ENCODE data around the gene MAP2K7. TPM values are rescaled to one million over a fixed set of nuclear protein-coding genes. Genes with fewer than 3 reads are reported as not detected.

Gene MAP2K7
- total and polyA plus RNA-seq, 10 donors = 12.4 to 44.3 (median 28.2) TPM

GRCh38 chr19:7944177-7944761 is 40.6 kb downstream of the MAP2K7 start:
- TF ChIP-seq, protein P1, sequence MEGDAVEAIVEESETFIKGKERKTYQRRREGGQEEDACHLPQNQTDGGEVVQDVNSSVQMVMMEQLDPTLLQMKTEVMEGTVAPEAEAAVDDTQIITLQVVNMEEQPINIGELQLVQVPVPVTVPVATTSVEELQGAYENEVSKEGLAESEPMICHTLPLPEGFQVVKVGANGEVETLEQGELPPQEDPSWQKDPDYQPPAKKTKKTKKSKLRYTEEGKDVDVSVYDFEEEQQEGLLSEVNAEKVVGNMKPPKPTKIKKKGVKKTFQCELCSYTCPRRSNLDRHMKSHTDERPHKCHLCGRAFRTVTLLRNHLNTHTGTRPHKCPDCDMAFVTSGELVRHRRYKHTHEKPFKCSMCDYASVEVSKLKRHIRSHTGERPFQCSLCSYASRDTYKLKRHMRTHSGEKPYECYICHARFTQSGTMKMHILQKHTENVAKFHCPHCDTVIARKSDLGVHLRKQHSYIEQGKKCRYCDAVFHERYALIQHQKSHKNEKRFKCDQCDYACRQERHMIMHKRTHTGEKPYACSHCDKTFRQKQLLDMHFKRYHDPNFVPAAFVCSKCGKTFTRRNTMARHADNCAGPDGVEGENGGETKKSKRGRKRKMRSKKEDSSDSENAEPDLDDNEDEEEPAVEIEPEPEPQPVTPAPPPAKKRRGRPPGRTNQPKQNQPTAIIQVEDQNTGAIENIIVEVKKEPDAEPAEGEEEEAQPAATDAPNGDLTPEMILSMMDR (IDR thresholded peaks at IDR 0.05 in 8 of 11, conservative IDR thresholded peaks at IDR 0.05 in 3 of 11) = peak; percentile 68 to 93 (median 87)
- no peak for TF ChIP-seq POLR2A (IDR thresholded peaks at IDR 0.05)
- H3K4me3 ChIP-seq = peak overlapping the region; percentile 57 to 94 (median 73)
- WGBS, 5 donors = 26 to 30% (median 28%) methylated on average over 15 to 18 of the region's 18 CpGs
- no peaks in the 10 kb centered on the region for H3K9me3 ChIP-seq
- H3K27me3 ChIP-seq (replicated peaks in 1 of 7) = no peaks in the 10 kb centered on the region
- H3K4me1 ChIP-seq = peaks cover 5 to 53% (median 33%) of the 10 kb centered on the region in 6 donors
- peaks cover 0 to 23% (median 18%) of the 10 kb centered on the region in 6 donors for H3K36me3 ChIP-seq
- peak overlapping the region; percentile 82 to 98 (median 96) for H3K27ac ChIP-seq
- intact Hi-C loops (cut with DNase I; ENCODE audit: low total_unique reads) = loop anchor here (10.0 kb wide), 1 partner anchor 61 kb away; the partner anchor contains the start of gene ELAVL1
- DNase-seq = peak; percentile 91

GRCh38 chr19:7947939-7948338 is 44.3 kb downstream of the MAP2K7 start:
- intact Hi-C loops (cut with DNase I; ENCODE audit: low total_unique reads) = loop anchor here (5.0 to 10.0 kb wide), 2 partner anchors 57 to 304 kb away; partner anchors contain the start of gene ELAVL1

DNA sequence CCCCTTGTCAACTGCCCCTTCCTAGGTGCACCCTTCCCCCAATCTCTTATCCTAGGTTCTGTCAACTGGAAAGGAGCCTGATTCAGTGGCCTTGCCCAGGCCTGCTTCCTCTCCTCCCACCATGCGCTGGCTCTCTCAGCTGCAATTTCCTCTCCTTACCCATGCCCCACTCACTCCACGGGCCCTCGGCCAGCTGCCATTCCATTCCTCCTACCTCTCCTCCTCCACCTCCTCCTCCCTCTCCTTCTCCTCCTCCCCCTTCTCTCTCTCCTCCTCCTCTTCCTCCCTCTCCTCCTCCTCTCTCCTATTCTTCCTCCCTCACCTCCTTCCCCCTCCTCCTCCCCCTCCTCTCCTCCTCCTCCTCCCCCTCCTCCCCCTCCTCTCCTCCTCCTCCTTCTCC is 49.4 kb downstream of the MAP2K7 start:
- H3K4me1 ChIP-seq = peaks cover 0 to 16% (median 7%) of the 10 kb centered on the region in 6 donors
- H3K4me3 ChIP-seq = no peak overlapping the region
- 3 to 18% (median 11%) methylated on average over 3 of the region's 3 CpGs for WGBS, 5 donors
- intact Hi-C loops (cut with DNase I; ENCODE audit: low total_unique reads) = no loop called here
- peaks cover 0 to 12% (median 1%) of the 10 kb centered on the region in 6 donors for H3K36me3 ChIP-seq
- peak overlapping the region in 2 of 8 donors; percentile 28 to 41 for H3K27ac ChIP-seq
- TF ChIP-seq, protein P1 (IDR thresholded peaks at IDR 0.05 in 8 of 11, conservative IDR thresholded peaks at IDR 0.05 in 3 of 11) = no peak
- TF ChIP-seq POLR2AphosphoS5 (IDR thresholded peaks at IDR 0.05) = no peak
- no peak for TF ChIP-seq POLR2A (IDR thresholded peaks at IDR 0.05)
- no peaks in the 10 kb centered on the region for H3K9me3 ChIP-seq
- no peak for DNase-seq
- no peaks in the 10 kb centered on the region for H3K27me3 ChIP-seq (replicated peaks in 1 of 7)

More at GRCh38 chr19:7947939-7948338, 44.3 kb downstream of the MAP2K7 start:
- no peak overlapping the region for H3K27ac ChIP-seq
- peaks cover under 1 to 30% (median 20%) of the 10 kb centered on the region in 6 donors for H3K4me1 ChIP-seq
- WGBS, 5 donors = 88 to 98% (median 91%) methylated on average over 4 of the region's 4 CpGs
- H3K4me3 ChIP-seq = no peak overlapping the region
- no peak for DNase-seq
- H3K36me3 ChIP-seq = no peaks in the 10 kb centered on the region
- no peaks in the 10 kb centered on the region for H3K9me3 ChIP-seq
- no peaks in the 10 kb centered on the region for H3K27me3 ChIP-seq (replicated peaks in 1 of 7)
- no peak for TF ChIP-seq POLR2AphosphoS5 (IDR thresholded peaks at IDR 0.05)
- TF ChIP-seq, protein P1 (IDR thresholded peaks at IDR 0.05 in 8 of 11, conservative IDR thresholded peaks at IDR 0.05 in 3 of 11) = no peak
- no peak for TF ChIP-seq POLR2A (IDR thresholded peaks at IDR 0.05)

DNA sequence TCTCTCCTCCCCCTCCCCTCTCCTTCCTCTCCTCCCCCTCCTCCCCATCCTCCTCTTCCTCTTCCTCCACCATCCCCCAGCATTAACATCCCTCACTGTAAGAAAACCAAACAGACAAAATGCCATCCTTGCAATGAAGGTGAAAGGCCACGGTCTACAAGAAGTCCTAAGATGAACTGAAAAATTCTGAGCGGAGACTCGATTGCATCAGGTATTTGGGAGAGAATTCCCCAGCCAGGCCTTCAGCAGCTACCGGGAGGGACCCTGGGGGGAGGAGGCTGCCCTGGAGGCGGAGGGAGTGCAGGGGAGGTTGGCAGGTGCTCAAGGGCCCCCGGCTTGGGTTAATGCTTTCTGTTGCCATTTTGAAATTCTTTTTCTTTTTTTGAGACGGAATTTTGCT is 49.9 kb downstream of the MAP2K7 start:
- Histone ChIP-seq H3K27me3 (replicated peaks in 1 of 7) (no peaks in the 10 kb centered on the region), H3K4me1 (peaks cover 0 to 16% (median 7%) of the 10 kb centered on the region in 6 donors), H3K4me3 (no peak overlapping the region), H3K9me3 (no peaks in the 10 kb centered on the region), H3K36me3 (peaks cover 0 to 18% (median 3%) of the 10 kb centered on the region in 6 donors), H3K27ac (no peak overlapping the region)
- 63 to 80% (median 75%) methylated on average over 7 of the region's 7 CpGs for WGBS, 5 donors
- TF ChIP-seq, protein P1 (IDR thresholded peaks at IDR 0.05 in 8 of 11, conservative IDR thresholded peaks at IDR 0.05 in 3 of 11) = no peak
- no peak for TF ChIP-seq POLR2AphosphoS5 (IDR thresholded peaks at IDR 0.05)
- TF ChIP-seq POLR2A (IDR thresholded peaks at IDR 0.05) = no peak
- no peak for DNase-seq
- intact Hi-C loops (cut with DNase I; ENCODE audit: low total_unique reads) = no loop called here

Measured in spleen (tissue), 11 donors.